Activated CD4-positive, CD25-positive, alpha-beta regulatory T cell (primary cell): ENCODE data around the gene ACAP3.

Experiments used
- DNase-seq, 4 experiments: peaks; one replicate each; lab custom pipeline; 2025; lab: John Stamatoyannopoulos, UW

The ACAP3 gene

DNA sequence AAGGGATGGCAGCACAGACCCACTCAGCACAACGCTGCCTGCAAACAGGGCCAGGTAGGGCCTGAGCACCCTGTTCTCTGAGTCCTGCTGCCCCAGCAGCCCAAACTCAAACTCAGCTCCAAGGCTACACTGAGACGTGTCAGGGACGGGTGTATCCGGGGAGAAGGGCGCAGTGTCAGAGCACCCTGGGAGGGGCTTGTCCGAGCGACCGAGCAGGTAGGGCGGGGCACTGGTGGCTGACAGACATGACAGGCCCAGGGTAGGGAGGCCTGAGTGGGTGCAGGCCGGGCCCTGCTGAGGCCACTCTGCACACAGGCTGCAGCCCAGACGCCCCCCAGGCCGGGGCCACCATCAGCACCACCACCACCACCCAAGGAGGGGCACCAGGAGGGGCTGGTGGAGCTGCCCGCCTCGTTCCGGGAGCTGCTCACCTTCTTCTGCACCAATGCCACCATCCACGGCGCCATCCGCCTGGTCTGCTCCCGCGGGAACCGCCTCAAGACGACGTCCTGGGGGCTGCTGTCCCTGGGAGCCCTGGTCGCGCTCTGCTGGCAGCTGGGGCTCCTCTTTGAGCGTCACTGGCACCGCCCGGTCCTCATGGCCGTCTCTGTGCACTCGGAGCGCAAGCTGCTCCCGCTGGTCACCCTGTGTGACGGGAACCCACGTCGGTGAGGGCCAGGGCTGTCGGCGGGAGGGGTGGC lies 22.0 kb downstream of the ACAP3 start:
- DNase-seq: no peak

DNA sequence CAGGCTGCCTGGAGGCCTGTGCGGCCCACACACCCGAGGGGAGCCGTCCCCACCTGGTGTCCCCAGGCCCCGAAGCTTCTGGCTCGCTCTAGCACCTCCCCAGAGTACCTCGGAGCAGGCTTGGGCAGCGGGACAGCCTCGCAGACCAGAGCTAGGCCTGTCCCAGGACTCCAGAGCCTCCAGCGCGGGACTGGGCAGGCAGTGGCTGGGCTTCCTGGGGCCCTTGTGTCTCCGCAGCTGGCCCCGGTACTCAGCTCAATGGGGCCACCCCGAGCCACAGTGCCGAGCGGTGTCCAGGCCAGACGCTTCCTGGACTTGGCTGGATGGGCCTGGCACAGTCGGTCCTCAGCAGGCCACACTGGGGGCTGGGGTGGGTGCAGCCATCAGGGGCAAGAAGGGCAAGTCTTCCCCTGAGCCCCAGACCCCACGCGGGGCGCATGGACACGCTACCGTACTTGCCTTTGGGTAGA lies 22.6 kb downstream of the ACAP3 start:
- DNase-seq: no peak

DNA sequence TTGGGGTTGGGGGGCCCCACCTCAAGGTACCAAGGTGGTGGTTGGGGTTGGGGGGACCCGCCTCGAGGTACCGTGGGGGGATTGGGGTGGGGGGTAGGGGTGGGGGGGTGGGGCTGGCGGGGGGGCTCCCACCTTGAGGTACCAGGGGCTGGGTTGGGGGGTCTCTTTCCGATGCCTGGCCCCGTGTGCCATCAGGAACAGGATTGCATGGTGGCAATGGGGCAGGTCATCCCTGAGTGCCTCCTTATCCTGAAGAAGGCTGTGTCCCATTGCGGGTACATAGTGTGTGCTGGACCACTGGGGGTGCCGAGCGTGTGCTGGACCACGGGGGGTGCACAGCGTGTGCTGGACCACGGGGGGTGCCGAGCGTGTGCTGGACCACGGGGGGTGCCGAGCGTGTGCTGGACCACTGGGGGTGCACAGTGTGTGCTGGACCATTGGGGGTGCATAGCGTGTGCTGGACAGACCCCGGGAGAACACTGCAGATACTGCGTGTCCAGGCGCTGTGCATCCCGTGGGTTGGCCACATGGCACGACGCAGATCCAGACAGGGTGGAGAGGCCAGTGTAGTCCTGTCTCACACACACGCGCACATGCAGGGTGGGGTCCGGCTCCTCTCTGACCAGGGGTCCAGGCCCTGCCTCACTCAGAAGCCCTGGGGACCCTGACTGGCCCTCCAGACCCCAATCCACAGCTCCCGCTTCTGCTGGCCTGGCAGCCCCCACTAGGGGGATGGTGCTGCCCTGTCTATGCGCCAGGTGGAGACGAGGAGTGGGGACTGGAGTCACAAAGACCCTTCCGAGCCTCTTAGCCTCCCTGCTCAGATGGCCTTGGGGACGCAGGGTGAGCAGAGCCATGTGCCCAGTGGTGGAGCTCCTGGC lies 23.3 kb downstream of the ACAP3 start:
- no peak for DNase-seq

GRCh38 chr1:1283821-1284220 lies 23.9 kb downstream of the ACAP3 start:
- no peak for DNase-seq

DNA sequence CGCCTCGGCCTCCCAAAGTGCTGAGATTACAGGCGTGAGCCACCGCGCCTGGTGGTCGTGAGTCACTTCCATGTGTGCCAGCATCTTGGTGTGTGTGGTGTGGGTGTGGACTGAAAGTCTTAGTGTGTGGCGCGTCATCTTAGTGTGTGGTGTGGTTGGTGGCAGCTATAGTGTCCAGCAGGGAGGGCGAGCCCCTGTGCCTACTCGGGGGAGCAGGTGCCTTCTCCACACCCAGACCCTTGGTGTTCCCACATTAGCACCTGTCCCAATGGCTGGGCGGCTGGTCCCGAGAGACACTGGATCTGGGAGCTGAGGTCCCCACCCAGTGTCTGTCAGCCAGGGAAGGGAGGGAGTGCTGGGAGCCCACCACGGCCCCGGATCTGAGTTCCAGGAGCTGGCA lies 24.7 kb downstream of the ACAP3 start:
- DNase-seq: no peak

- DNase-seq: no peak
Measured at GRCh38 chr1:1281533-1282321, 26.0 kb downstream of the ACAP3 start.

- DNase-seq: no peak
Measured at GRCh38 chr1:1280782-1281481, 26.8 kb downstream of the ACAP3 start.

DNA sequence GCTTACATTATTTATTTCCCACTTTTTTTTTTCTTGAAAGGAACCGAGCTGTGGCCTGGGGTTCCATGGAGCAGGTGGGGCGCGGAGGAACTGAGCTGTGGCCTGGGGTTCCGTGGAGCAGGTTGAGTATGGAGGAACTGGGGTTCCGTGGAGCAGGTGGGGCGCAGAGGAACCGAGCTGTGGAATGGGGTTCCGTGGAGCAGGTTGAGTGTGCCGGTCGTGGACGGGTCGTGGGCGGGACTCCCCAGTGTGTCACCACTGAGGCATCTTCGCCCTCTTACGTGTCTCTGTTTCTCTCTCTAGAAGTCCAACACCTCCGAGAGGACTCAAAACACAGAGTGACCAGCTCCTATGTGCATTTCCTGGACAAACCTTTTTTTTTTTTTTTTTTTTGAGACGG lies 28.7 kb downstream of the ACAP3 start:
- DNase-seq: no peak

GRCh38 chr1:1278620-1279019 lies 29.1 kb downstream of the ACAP3 start:
- no peak for DNase-seq

- DNase-seq: no peak
Measured at GRCh38 chr1:1275836-1276235, 31.9 kb downstream of the ACAP3 start.

- DNase-seq: no peak
Measured at GRCh38 chr1:1274931-1275431, 32.7 kb downstream of the ACAP3 start.

DNA sequence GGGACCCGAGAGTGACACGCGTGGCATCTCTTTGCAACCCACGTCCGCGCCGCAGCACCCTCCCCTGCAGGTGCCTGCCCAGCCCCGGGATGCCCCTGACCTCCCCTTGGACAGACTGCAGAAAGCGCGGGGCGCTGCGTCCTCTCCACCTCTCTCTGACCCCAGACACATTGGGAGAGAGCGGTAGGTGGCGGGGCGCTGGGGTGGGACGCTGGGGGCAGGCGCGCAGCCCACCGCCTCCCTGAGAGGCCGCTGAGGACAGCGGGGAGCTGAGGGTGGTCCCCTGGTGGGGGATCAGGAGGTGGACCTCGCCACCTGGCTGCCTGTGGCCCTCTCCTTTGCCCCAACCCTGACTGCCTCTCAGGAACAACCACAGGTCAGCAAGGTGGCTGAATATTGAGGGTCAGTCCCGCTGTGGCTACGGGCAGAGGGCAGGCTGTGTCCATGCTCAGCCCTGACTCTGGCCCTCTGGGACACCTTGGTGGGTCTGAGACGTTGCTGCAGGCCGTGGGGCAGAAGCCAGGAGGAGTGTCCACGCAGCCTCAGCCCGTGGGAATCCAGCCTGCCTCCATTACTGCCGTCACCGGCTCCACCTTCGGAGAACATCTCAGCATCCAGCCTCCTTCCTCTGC lies 33.3 kb downstream of the ACAP3 start:
- DNase-seq: no peak

GRCh38 chr1:1273512-1274298 lies 34.0 kb downstream of the ACAP3 start, which contains the start of gene UBE2J2:
Gene UBE2J2 (minus strand): TSS chr1:1273854. CDS start chr1:1267992, 5,862 bp downstream.
- DNase-seq: peak; percentile 88 to 95 (median 91)

- no peak for DNase-seq
Measured at GRCh38 chr1:1273209-1273511, 34.6 kb downstream of the ACAP3 start.

DNA sequence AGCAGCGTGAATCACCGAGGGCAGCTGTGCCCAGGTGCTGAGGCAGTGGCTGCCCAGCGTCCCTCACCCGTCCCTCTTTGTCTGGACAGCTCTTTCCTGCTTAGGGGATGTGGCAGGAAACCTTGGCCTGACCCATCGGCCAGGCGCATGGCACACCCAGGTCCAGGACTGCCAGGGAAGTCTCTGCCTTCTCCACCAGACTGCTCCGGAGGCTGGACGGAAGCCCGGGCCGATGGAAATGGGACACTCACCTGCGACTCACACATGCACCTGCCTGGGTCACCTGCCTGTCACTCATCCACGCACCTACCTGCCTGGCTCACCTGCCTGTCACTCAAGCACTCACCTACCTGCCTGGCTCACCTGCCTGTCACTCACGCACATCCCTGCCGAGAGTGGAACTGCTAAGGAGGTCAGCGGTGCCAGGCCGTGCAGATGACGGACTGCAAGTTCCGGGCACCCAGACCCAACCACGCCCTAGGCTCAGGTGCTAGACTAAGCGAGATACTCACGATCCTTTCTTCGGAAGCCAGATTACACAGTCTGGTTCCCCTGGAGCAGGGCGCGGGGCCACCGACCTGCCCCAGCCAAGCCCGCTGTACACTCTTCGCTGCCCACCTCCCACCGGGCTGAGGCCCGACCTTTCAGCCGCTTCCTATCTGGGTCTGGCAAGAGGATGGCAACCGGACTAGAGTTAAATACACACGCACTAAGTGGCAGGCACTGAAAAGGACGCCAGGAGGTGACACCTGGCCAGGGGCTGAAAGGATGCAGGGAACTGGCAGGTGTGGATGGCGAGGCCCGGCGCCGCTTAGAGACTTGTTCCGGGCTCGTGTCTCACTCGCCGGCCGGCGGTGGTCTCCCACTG lies 35.2 kb downstream of the ACAP3 start:
- no peak for DNase-seq

GRCh38 chr1:1270813-1271212 lies 36.9 kb downstream of the ACAP3 start:
- DNase-seq: no peak

GRCh38 chr1:1268284-1268682 lies 39.4 kb downstream of the ACAP3 start:
- DNase-seq: no peak

GRCh38 chr1:1267488-1268283 lies 40.0 kb downstream of the ACAP3 start:
- DNase-seq: no peak

GRCh38 chr1:1264868-1265272 lies 42.9 kb downstream of the ACAP3 start:
- DNase-seq: no peak
